Gastroesophageal sphincter (tissue), 4 donors: ENCODE measurements around the gene ZNRF4. TPM values are rescaled to one million over a fixed set of nuclear protein-coding genes. Genes with fewer than 3 reads are reported as not detected.

ENCODE experiments used
- ATAC-seq: fragments of 150-250 bp; one replicate; pipeline ENCODE4 v1.9.1; 2016; ENCODE audit warnings: mild to moderate bottlenecking, moderate library complexity
- H3K27ac ChIP-seq, 4 donors: fragments of 200-600 bp; sonication (generic) in 3 of 4; 1 replicate in 3 of 4; 2 replicates in 1 of 4; pipeline ENCODE4 v1.5.1; 2016 to 2019
- H3K27me3 ChIP-seq: fragments of 200-600 bp; sonication (generic); one replicate; pipeline ENCODE4 v1.5.1; 2019
- H3K36me3 ChIP-seq, 2 donors: fragments of 200-600 bp; sonication (generic); one replicate each; pipeline ENCODE4 v1.5.1; 2019; ENCODE audit warnings: control low read depth in 1 of 2
- H3K4me1 ChIP-seq, 3 donors: fragments of 200-600 bp; sonication (generic); 1 replicate in 2 of 3; 2 replicates in 1 of 3; pipeline ENCODE4 v1.5.1; 2016 to 2019; ENCODE audit warnings: control low read depth in 2 of 3
- H3K4me3 ChIP-seq, 2 donors: fragments of 200-600 bp; sonication (generic); one replicate each; pipeline ENCODE4 v1.5.1; 2019; ENCODE audit warnings: mild to moderate bottlenecking in 1 of 2, moderate library complexity in 1 of 2
- H3K9me3 ChIP-seq, 3 donors: fragments of 200-600 bp; sonication (generic); one replicate each; pipeline ENCODE4 v1.5.1; 2017 to 2019; ENCODE audit warnings: control low read depth in 2 of 3
- CTCF ChIP-seq, 4 experiments: fragments of 200-600 bp in 2 of 4; fragments of 450-650 bp in 2 of 4; sonication (generic) in 1 of 4; IDR thresholded peaks; one replicate each; pipeline ENCODE4 v1.5.1; 2017 to 2019; ENCODE audit warnings: antibody characterized with exemption in 4 of 4, mild to moderate bottlenecking in 2 of 4, moderate library complexity in 2 of 4
- EP300 ChIP-seq: sonication (generic); formaldehyde crosslinking; IDR thresholded peaks from one replicate; pipeline ENCODE4 v1.6.1; 2017; ENCODE audit warnings: antibody characterized with exemption, mild to moderate bottlenecking
- POLR2A ChIP-seq, 2 donors: fragments of 450-650 bp; IDR thresholded peaks; one replicate each; pipeline ENCODE4 v1.6.1; 2017; ENCODE audit warnings: antibody characterized with exemption in 2 of 2, mild to moderate bottlenecking in 2 of 2, moderate library complexity in 1 of 2
- POLR2AphosphoS5 ChIP-seq: sonication (generic); formaldehyde crosslinking; IDR thresholded peaks from one replicate; pipeline ENCODE4 v1.6.1; 2017; ENCODE audit warnings: antibody characterized with exemption
- WGBS, 2 donors: methylation state at CpG; one replicate each; pipeline ENCODE4 v1.1.5; 2018; ENCODE audit warnings: low coverage in 1 of 2; 5-methylcytosine and 5-hydroxymethylcytosine counted together
- total RNA-seq, 4 donors: library from RNA; depleted of rRNA; stranded (reverse); fragments of >200 nt; gene quantifications; one replicate each; pipeline ENCODE4 v1.1.0, GENCODE V29; 2016

The ZNRF4 gene
- total RNA-seq, 4 donors from 2014 or later: not detected

GRCh38 chr19:5430237-5430636 lies 25.0 kb upstream of the ZNRF4 start:
- TF ChIP-seq EP300: no peak
- no peak for TF ChIP-seq POLR2A (IDR thresholded peaks at IDR 0.05)
- TF ChIP-seq POLR2AphosphoS5: no peak
- no peak for TF ChIP-seq CTCF (IDR thresholded peaks at IDR 0.05)
- Histone ChIP-seq H3K27me3 (peaks cover 53% of the 10 kb centered on the region), H3K27ac (no peak overlapping the region), H3K9me3 (no peaks in the 10 kb centered on the region), H3K36me3 (no peaks in the 10 kb centered on the region), H3K4me3 (no peak overlapping the region), H3K4me1 (no peaks in the 10 kb centered on the region)
- WGBS, 2 donors: 32 to 49% methylated on average over 8 to 10 of the region's 10 CpGs
- ATAC-seq: no peak

GRCh38 chr19:5432687-5433086 lies 22.5 kb upstream of the ZNRF4 start:
- Histone ChIP-seq H3K9me3 (no peaks in the 10 kb centered on the region), H3K36me3 (no peaks in the 10 kb centered on the region), H3K4me1 (peaks cover 0 to 8% (median 0%) of the 10 kb centered on the region in 3 donors), H3K27ac (no peak overlapping the region), H3K27me3 (peaks cover 54% of the 10 kb centered on the region), H3K4me3 (no peak overlapping the region)
- ATAC-seq: no peak
- 58 to 87% methylated on average over 4 of the region's 5 CpGs for WGBS, 2 donors
- TF ChIP-seq POLR2A (IDR thresholded peaks at IDR 0.05) (no peak), POLR2AphosphoS5 (no peak)

DNA sequence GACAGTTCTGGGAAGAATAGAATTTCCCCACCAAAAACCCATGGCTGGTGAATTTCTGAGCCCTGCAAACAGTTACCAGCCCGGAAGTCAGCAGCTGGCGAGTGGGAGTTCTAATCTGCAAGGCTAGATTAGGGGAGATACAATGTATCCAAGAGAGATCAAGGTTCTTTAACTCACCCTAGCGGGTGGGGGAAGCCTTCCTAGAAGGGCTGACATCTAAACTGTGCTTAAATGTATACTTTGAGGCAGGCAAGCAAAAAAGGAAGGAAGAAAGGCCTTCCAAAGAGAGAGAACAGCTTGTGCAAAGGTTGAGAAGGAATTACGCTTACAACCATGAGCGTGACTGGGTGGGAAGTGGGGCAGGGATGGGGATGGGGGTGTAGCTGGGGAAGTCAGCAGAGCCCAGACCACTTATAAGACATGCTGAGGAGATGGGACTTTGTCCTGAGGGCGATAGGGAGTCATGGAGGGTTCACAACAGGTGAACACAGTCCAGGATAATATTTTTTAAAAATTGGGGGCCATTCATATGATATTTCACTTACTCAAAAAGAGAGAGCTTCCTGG lies 20.8 kb upstream of the ZNRF4 start:
- TF ChIP-seq CTCF (IDR thresholded peaks at IDR 0.05): no peak
- no peak for TF ChIP-seq EP300
- TF ChIP-seq POLR2A (IDR thresholded peaks at IDR 0.05): no peak
- no peak for TF ChIP-seq POLR2AphosphoS5
- Histone ChIP-seq H3K36me3 (no peaks in the 10 kb centered on the region), H3K9me3 (no peaks in the 10 kb centered on the region), H3K4me3 (no peak overlapping the region), H3K27me3 (peaks cover 60% of the 10 kb centered on the region), H3K4me1 (peaks cover 0 to 8% (median 0%) of the 10 kb centered on the region in 3 donors), H3K27ac (no peak overlapping the region)
- 72 to 75% methylated on average over 2 to 5 of the region's 6 CpGs for WGBS, 2 donors
- no peak for ATAC-seq

DNA sequence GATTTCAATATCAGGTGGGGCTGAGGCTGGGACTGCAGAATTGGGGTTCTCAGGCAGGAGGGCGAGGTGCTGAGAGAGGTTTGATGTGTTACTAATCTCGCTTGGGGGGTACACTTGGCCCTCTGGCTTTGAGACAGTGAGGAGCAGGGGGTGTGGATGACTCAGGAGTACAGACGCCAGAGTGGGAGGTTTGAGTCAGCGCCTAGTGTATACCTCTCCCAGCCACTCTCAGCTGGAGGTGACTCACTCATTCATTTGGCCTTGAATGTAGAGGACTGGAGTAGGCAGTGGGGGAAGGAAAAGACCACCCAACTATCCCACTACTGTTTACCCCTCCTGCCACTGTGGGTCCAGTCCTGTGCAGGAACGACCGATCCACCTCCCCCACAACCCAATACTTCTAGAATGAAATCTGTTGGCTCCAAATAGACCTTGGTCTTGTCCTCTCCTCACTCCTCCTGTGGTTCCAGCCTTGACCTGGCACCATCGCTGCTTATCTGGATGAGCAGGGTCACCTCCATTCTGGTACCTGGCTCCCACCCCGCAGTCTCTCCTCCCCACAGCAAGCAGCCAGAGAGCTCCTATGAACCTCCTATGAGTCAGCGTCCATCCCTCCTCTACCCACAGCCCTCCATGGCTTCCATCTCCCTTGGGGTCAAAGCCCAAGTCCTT lies 20.1 kb upstream of the ZNRF4 start:
- H3K27ac ChIP-seq: no peak overlapping the region
- H3K4me3 ChIP-seq: no peak overlapping the region
- no peak for ATAC-seq
- H3K4me1 ChIP-seq: peaks cover 0 to 8% (median 0%) of the 10 kb centered on the region in 3 donors
- WGBS, 2 donors: 71 to 73% methylated on average over 9 of the region's 9 CpGs
- TF ChIP-seq CTCF (IDR thresholded peaks at IDR 0.05) (no peak), POLR2AphosphoS5 (no peak), POLR2A (IDR thresholded peaks at IDR 0.05) (no peak), EP300 (no peak)
- H3K36me3 ChIP-seq: no peaks in the 10 kb centered on the region
- no peaks in the 10 kb centered on the region for H3K9me3 ChIP-seq
- H3K27me3 ChIP-seq: peaks cover 62% of the 10 kb centered on the region

GRCh38 chr19:5435642-5436017 lies 19.6 kb upstream of the ZNRF4 start:
- Histone ChIP-seq H3K4me3 (no peak overlapping the region), H3K27me3 (peaks cover 57% of the 10 kb centered on the region), H3K36me3 (no peaks in the 10 kb centered on the region), H3K27ac (no peak overlapping the region), H3K4me1 (peaks cover 0 to 8% (median 0%) of the 10 kb centered on the region in 3 donors), H3K9me3 (no peaks in the 10 kb centered on the region)
- 88 to 89% methylated on average over 7 of the region's 7 CpGs for WGBS, 2 donors
- ATAC-seq: no peak
- TF ChIP-seq EP300 (no peak), POLR2AphosphoS5 (no peak), CTCF (IDR thresholded peaks at IDR 0.05) (no peak), POLR2A (IDR thresholded peaks at IDR 0.05) (no peak)
